ENCODE measurements around the gene ADAMTSL1.

Gene ADAMTSL1

GRCh38 chr9:18743971-18744370 is 270.0 kb downstream of the ADAMTSL1 start:
- DNase-seq: no peak

- no peak for DNase-seq
These were observed 271.8 kb downstream of the ADAMTSL1 start for GRCh38 chr9:18745710-18746109.

GRCh38 chr9:18746631-18747030 is 272.7 kb downstream of the ADAMTSL1 start:
- DNase-seq: no peak

- DNase-seq: no peak
These were observed 273.6 kb downstream of the ADAMTSL1 start for GRCh38 chr9:18747595-18747994.

GRCh38 chr9:18748251-18748701 is 274.3 kb downstream of the ADAMTSL1 start:
- no peak for DNase-seq

GRCh38 chr9:18749711-18750110 is 275.8 kb downstream of the ADAMTSL1 start:
- no peak for DNase-seq

GRCh38 chr9:18753904-18754303 is 280.0 kb downstream of the ADAMTSL1 start:
- no peak for DNase-seq

- no peak for DNase-seq
These were observed 280.6 kb downstream of the ADAMTSL1 start for GRCh38 chr9:18754537-18754936.

- no peak for DNase-seq
These were observed 281.3 kb downstream of the ADAMTSL1 start for GRCh38 chr9:18755263-18755662.

GRCh38 chr9:18756712-18757125 is 282.8 kb downstream of the ADAMTSL1 start:
- no peak for DNase-seq

- no peak for DNase-seq
These were observed 285.9 kb downstream of the ADAMTSL1 start for GRCh38 chr9:18759827-18760226.

GRCh38 chr9:18761742-18762300 is 287.9 kb downstream of the ADAMTSL1 start:
- no peak for DNase-seq

- no peak for DNase-seq
These were observed 293.1 kb downstream of the ADAMTSL1 start for GRCh38 chr9:18766989-18767550.

- no peak for DNase-seq
These were observed 295.1 kb downstream of the ADAMTSL1 start for GRCh38 chr9:18768951-18769622.

GRCh38 chr9:18770131-18770908 is 296.4 kb downstream of the ADAMTSL1 start:
- no peak for DNase-seq

GRCh38 chr9:18771011-18771410 is 297.1 kb downstream of the ADAMTSL1 start:
- DNase-seq: no peak

- DNase-seq: no peak
These were observed 297.8 kb downstream of the ADAMTSL1 start for GRCh38 chr9:18771763-18772162.

- no peak for DNase-seq
These were observed 301.3 kb downstream of the ADAMTSL1 start for GRCh38 chr9:18775241-18775640.

GRCh38 chr9:18775930-18776329 is 302.0 kb downstream of the ADAMTSL1 start:
- no peak for DNase-seq

- DNase-seq: no peak
These were observed 303.2 kb downstream of the ADAMTSL1 start for GRCh38 chr9:18776836-18777820.

GRCh38 chr9:18778147-18778546 is 304.2 kb downstream of the ADAMTSL1 start:
- DNase-seq: no peak

- DNase-seq: no peak
These were observed 304.9 kb downstream of the ADAMTSL1 start for GRCh38 chr9:18778846-18779245.
